IMR-90 (cell line): ENCODE measurements around the gene SGCA. TPM values are rescaled to one million over a fixed set of nuclear protein-coding genes. Genes with fewer than 3 reads are reported as not detected.
A peak's percentile ranks its signal among the peaks of the same experiment; 100 is the strongest.

Experiments
- ATAC-seq: fragments of 200-7000 bp; cut with Tn5 transposase; 2 replicates; pipeline ENCODE4 v1.9.1; 2020; ENCODE audit warnings: low read depth, mild to moderate bottlenecking, moderate library complexity
- BruUV-seq: library from RNA; stranded (reverse); fragments of 400-500 nt; replicated peaks from 2 replicates; lab custom pipeline; 2021; lab: Mats Ljungman, UMichigan
- CTCF ChIA-PET: fragments of 300-600 bp; formaldehyde crosslinking; extraction: SDS; loops from one replicate; lab custom pipeline; 2021; ENCODE audit warnings: antibody characterized with exemption; lab: Yijun Ruan, JAX
- POLR2A ChIA-PET: fragments of 300-600 bp; sonication (Branson Sonifier 250); formaldehyde crosslinking; loops from one replicate; lab custom pipeline; 2022; ENCODE audit warnings: antibody characterized with exemption; ENCODE audit not compliant: unreplicated experiment; lab: Charles Lee
- DNase-seq: peaks from one replicate; pipeline ENCODE4 v3.0.0; 2013
- H2AFZ ChIP-seq: replicated peaks from 2 replicates; pipeline ENCODE3; 2013; ENCODE audit warnings: low read length, mild to moderate bottlenecking; ENCODE audit not compliant: poor library complexity
- H2AK5ac ChIP-seq: 2 replicates; pipeline ENCODE4 v1.6.1; 2013; ENCODE audit warnings: low read depth, low read length, inconsistent platforms
- H2AK9ac ChIP-seq: replicated peaks from 2 replicates; pipeline ENCODE3; 2013; ENCODE audit warnings: mild to moderate bottlenecking, low read depth, low read length, moderate library complexity; ENCODE audit not compliant: poor library complexity
- H2BK120ac ChIP-seq: 2 replicates; pipeline ENCODE4 v1.6.1; 2013; ENCODE audit warnings: low read depth, low read length, inconsistent platforms
- H2BK15ac ChIP-seq: 3 replicates; pipeline ENCODE4 v1.6.1; 2013; ENCODE audit warnings: low read depth, low read length, inconsistent platforms
- H2BK20ac ChIP-seq: 2 replicates; pipeline ENCODE4 v1.6.1; 2013; ENCODE audit warnings: low read depth, mild to moderate bottlenecking, inconsistent platforms, low read length, moderate library complexity
- H2BK5ac ChIP-seq: 2 replicates; pipeline ENCODE4 v1.6.1; 2013; ENCODE audit warnings: mild to moderate bottlenecking, low read depth, low read length, inconsistent platforms; ENCODE audit not compliant: poor library complexity, severe bottlenecking
- H3K14ac ChIP-seq: replicated peaks from 2 replicates; pipeline ENCODE4 v1.6.1; 2013; ENCODE audit warnings: low read depth, low read length, inconsistent platforms
- H3K18ac ChIP-seq: 2 replicates; pipeline ENCODE4 v1.6.1; 2013; ENCODE audit warnings: low read depth, low read length, control low read depth
- H3K23ac ChIP-seq: 2 replicates; pipeline ENCODE4 v1.6.1; 2013; ENCODE audit warnings: low read depth, low read length, inconsistent platforms
- H3K27ac ChIP-seq: 2 replicates; pipeline ENCODE4 v1.5.1; 2013; ENCODE audit warnings: mild to moderate bottlenecking, control low read depth, low read length; ENCODE audit not compliant: insufficient read depth
- H3K27me3 ChIP-seq: 2 replicates; pipeline ENCODE4 v1.6.1; 2013; ENCODE audit warnings: low read length; ENCODE audit not compliant: control insufficient read depth, insufficient read depth
- H3K36me3 ChIP-seq: 2 replicates; pipeline ENCODE4 v1.6.1; 2013; ENCODE audit warnings: low read length, mixed read lengths; ENCODE audit not compliant: control insufficient read depth, insufficient read depth
- H3K4ac ChIP-seq: 2 replicates; pipeline ENCODE4 v1.6.1; 2013; ENCODE audit warnings: low read depth, low read length, inconsistent platforms
- H3K4me1 ChIP-seq: 2 replicates; pipeline ENCODE4 v1.6.1; 2013; ENCODE audit warnings: low read length, mixed read lengths; ENCODE audit not compliant: control insufficient read depth, insufficient read depth
- H3K4me2 ChIP-seq: 2 replicates; pipeline ENCODE4 v1.6.1; 2013; ENCODE audit warnings: low read depth, mild to moderate bottlenecking, control low read depth, low read length, moderate library complexity
- H3K4me3 ChIP-seq: 2 replicates; pipeline ENCODE4 v1.5.1; 2013; ENCODE audit warnings: low read depth, mild to moderate bottlenecking, control low read depth, low read length, moderate library complexity; ENCODE audit not compliant: insufficient read depth
- H3K56ac ChIP-seq: 2 replicates; pipeline ENCODE4 v1.6.1; 2013; ENCODE audit warnings: low read length, inconsistent platforms; ENCODE audit not compliant: insufficient read depth; ENCODE audit errors: extremely low read depth
- H3K79me1 ChIP-seq, 2 experiments: 2 replicates each; pipeline ENCODE4 v1.6.1; 2013; ENCODE audit warnings: low read length in 2 of 2, inconsistent platforms in 1 of 2, low read depth in 1 of 2
- H3K9ac ChIP-seq: 2 replicates; pipeline ENCODE4 v1.6.1; 2013; ENCODE audit warnings: low read depth, low read length, control low read depth
- H3K9me1 ChIP-seq: 2 replicates; pipeline ENCODE4 v1.6.1; 2013; ENCODE audit warnings: low read length, inconsistent platforms; ENCODE audit not compliant: insufficient read depth
- H3K9me3 ChIP-seq: 2 replicates; pipeline ENCODE4 v1.6.1; 2013; ENCODE audit warnings: low read length; ENCODE audit not compliant: control insufficient read depth, insufficient read depth
- H4K20me1 ChIP-seq: 2 replicates; pipeline ENCODE4 v1.6.1; 2013; ENCODE audit warnings: low read length, inconsistent platforms; ENCODE audit not compliant: insufficient read depth
- H4K5ac ChIP-seq: 2 replicates; pipeline ENCODE4 v1.6.1; 2013; ENCODE audit warnings: mild to moderate bottlenecking, low read depth, low read length, control low read depth
- H4K8ac ChIP-seq, 2 experiments: 2 replicates each; pipeline ENCODE4 v1.6.1; 2013; ENCODE audit warnings: low read depth in 2 of 2, low read length in 2 of 2, control low read depth in 1 of 2, inconsistent platforms in 1 of 2
- H4K91ac ChIP-seq: 2 replicates; pipeline ENCODE4 v1.6.1; 2013; ENCODE audit warnings: low read depth, low read length, inconsistent platforms; ENCODE audit not compliant: insufficient read depth
- MXI1 ChIP-seq: IDR thresholded peaks from 2 replicates; pipeline ENCODE4 v1.6.1; 2012; ENCODE audit warnings: low read depth, mild to moderate bottlenecking, low read length, moderate library complexity, borderline replicate concordance
- POLR2A ChIP-seq: IDR thresholded peaks from 2 replicates; pipeline ENCODE4 v1.6.1; 2012; ENCODE audit warnings: mild to moderate bottlenecking, low read depth, low read length
- WGBS, 2 experiments: methylation state at CpG; one replicate each; pipeline versions ENCODE4 v1.1.5 to v1.1.7; 2013; ENCODE audit warnings: missing lambda C conversion rate in 2 of 2; ENCODE audit not compliant: insufficient read length in 1 of 2; ENCODE audit errors: extremely low coverage in 2 of 2; 5-methylcytosine and 5-hydroxymethylcytosine counted together
- dilution Hi-C: fragments of 300-500 bp; cut with HindIII; formaldehyde crosslinking; loops from one replicate; pipeline ENCODE4 v1.14.3; 2018; ENCODE audit warnings: low sequenced_read_pairs; ENCODE audit not compliant: unreplicated experiment
- in situ Hi-C: fragments of 300-500 bp; cut with MboI; formaldehyde crosslinking; loops from 3 replicates; pipeline ENCODE4 v1.14.3; 2019; ENCODE audit warnings: low sequenced_read_pairs, inconsistent platforms, mixed read lengths
- intact Hi-C: fragments of 100-400 bp; cut with micrococcal nuclease; formaldehyde crosslinking; loops from 2 replicates; pipeline ENCODE4 v1.10.0; 2022
- polyA plus RNA-seq, 3 experiments: library from polyadenylated mRNA; depleted of rRNA; stranded (reverse); fragments of >200 nt; gene quantifications; 2 replicates each; pipeline ENCODE4 v1.2.3, GENCODE V29; 2012; ENCODE audit warnings: low replicate concordance in 1 of 3
- total RNA-seq: library from RNA; depleted of rRNA; stranded (reverse); fragments of >200 nt; gene quantifications from 2 replicates; pipeline ENCODE4 v1.2.3, GENCODE V29; 2012

SGCA gene
- total and polyA plus RNA-seq, 2 of the 4 experiments (the other 2 are of a cell fraction), result 0.19 TPM; not detected in 1

DNA sequence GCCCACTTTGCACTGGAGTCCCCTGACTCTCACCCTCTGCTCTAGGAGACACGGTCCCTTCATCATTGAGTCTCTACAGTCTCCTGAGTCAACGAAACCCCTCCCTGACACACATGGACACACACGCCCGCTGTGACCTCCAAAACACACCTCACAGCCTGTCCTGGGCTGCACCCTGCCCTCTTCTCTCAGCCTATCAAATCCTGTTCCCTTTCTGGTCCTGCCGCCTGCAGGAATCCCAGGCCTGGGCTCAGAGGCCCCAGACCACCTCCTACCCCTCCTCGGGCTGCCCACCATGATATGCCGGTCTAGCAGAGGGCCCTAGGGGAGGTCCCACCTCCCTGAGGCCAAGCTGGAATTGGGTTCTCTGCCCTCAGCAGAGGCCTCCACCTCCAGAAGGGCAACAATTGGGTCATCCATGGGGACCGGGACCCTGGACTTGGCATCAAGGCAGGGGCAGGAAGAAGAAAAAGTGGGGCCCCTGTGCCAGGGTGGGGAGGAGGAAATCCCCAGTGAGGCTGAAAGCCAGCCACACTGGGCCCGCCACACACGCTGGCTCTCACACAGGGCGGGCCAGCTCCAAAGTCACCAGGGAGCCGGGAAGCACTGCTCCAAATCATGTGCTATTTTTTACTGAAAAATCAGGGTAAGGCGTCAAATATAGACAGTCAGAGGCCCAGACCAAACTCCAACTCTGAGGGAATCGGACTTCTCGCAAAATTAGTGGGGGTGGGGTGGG is 18.7 kb upstream of the SGCA start:
- Histone ChIP-seq H2AK5ac (peak overlapping the region; percentile 57; the same call in 1 of the 2 replicates), H3K36me3 (peaks cover 32% of the 10 kb centered on the region), H4K8ac (no peak overlapping the region; a peak in 1 of 4 replicates), H3K23ac (peak overlapping the region; percentile 69), H3K27ac (peak overlapping the region; percentile 17), H3K18ac (no peak overlapping the region), H4K5ac (no peak overlapping the region), H3K79me1 (peaks cover 9 to 69% of the 10 kb centered on the region in 2 experiments; a peak in 3 of 4 replicates), H3K4ac (peak overlapping the region; percentile 52), H2BK5ac (no peak overlapping the region), H3K9me3 (no peaks in the 10 kb centered on the region), H3K4me3 (peak overlapping the region; percentile 86), H3K9ac (peak overlapping the region; percentile 77), H3K4me1 (peaks cover 23% of the 10 kb centered on the region), H3K4me2 (peak overlapping the region; percentile 96), H3K56ac (no peak overlapping the region), H2AK9ac (peak overlapping the region; percentile 80), H3K27me3 (no peaks in the 10 kb centered on the region), H4K20me1 (peaks cover 68% of the 10 kb centered on the region), H2BK20ac (no peak overlapping the region), H4K91ac (no peak overlapping the region), H3K9me1 (peaks cover 2% of the 10 kb centered on the region; the same call in 1 of the 2 replicates), H2BK120ac (no peak overlapping the region), H3K14ac (peak overlapping the region; percentile 65), H2BK15ac (no peak overlapping the region), H2AFZ (no peak overlapping the region)
- TF ChIP-seq POLR2A (no peak), MXI1 (0 out of 2 replicates have a peak, but pooled peaks have one; percentile 36)
- intact Hi-C loops, result no loop called here
- ChIA-PET CTCF (interaction anchor here (1.3 to 1.8 kb wide), 2 partner anchors 14 to 23 kb away, joined by 4 to 6 read pairs; no protein-coding TSS in a partner anchor), POLR2A (no interaction called here)
- BruUV-seq, result no TSS peak
- WGBS, 2 experiments, result 54% methylated on average over 8 of the region's 15 CpGs; no CpG with 5 or more reads in 1 of the 2 experiments
- DNase-seq (no peak), ATAC-seq (no peak)
- in situ Hi-C loops, result no loop called here
- dilution Hi-C loops, result no loop called here
